ENCODE measurements around the gene HEYL. TPM values are rescaled to one million over a fixed set of nuclear protein-coding genes. Genes with fewer than 3 reads are reported as not detected.

Gene HEYL
- total and polyA plus RNA-seq, 2 of the 8 experiments (the other 6 are each of a cell fraction or from before 2014, with no cell fraction given), result 1.8 to 3.1 TPM

DNA sequence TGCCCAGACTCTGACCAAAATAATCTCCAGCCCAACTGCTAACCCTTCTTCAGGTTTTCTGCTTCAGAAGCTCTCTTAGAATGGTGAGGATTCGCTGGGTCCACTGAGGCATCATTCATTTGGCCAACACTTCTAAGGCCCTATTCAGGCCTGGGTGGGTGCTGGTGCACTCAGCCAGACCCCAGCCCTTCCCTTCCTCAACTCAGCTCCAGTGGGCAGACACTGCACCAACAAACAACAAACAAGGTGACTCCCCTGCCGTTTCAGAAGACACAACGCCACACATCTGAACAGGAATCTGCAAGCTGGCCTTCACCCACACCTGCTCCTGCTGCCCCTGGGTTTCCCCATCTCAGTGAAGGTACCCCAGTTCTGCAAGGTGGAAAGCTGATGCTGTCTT lies 6.0 kb downstream of the HEYL start (continued):
- no peak for TF ChIP-seq SIN3A (conservative IDR thresholded peaks at IDR 0.05 in 1 of 2, IDR thresholded peaks at IDR 0.05 in 1 of 2; ENCODE audit: low read depth in 1 of 2, low read length in 2 of 2)
- no peak for TF ChIP-seq YY1 (IDR thresholded peaks at IDR 0.05; ENCODE audit: low read depth, low read length)
